Measurements from ENCODE around the gene CRACR2A.

DNA sequence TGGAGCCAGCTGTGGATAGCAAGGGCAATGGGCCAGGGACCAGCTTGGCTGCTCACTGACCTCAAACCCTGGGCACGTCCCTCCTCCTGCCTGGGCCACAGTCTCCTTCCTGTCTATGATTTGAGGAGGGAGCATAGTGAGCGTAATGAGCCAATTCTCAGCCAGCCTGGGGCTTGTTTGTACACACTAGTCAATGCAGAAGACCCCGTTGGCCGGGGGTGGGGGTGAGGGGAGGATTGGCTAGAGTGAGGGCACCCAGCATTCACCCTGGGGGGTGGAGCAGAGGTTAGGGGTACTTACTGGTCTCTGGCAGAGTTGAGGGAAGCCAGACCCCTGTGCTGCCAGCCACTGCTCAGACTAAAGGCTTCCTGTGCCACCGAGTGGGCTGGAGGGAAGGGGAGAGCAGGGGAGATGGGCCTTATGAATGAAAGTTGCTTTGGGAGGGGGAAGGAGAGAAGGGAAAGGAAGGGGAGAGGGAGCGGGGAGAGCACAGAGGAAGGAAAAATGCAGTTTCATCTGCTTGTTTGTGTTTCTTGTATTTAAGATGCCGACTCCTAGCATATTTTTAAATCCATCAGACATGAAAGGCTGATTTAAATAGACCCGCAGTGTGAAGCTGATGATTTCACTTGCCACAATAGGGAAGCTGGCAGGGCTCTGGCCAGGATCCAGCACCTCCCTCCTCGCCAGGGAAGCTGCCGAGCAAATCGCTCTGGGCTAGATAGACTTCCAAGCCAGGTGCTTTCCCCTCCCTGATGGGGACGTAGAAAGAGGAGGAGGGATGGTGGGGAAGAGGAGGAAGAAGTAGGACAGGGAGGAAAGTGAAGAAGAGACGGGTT lies 147.9 kb downstream of the CRACR2A start:
- TF ChIP-seq, protein P1, sequence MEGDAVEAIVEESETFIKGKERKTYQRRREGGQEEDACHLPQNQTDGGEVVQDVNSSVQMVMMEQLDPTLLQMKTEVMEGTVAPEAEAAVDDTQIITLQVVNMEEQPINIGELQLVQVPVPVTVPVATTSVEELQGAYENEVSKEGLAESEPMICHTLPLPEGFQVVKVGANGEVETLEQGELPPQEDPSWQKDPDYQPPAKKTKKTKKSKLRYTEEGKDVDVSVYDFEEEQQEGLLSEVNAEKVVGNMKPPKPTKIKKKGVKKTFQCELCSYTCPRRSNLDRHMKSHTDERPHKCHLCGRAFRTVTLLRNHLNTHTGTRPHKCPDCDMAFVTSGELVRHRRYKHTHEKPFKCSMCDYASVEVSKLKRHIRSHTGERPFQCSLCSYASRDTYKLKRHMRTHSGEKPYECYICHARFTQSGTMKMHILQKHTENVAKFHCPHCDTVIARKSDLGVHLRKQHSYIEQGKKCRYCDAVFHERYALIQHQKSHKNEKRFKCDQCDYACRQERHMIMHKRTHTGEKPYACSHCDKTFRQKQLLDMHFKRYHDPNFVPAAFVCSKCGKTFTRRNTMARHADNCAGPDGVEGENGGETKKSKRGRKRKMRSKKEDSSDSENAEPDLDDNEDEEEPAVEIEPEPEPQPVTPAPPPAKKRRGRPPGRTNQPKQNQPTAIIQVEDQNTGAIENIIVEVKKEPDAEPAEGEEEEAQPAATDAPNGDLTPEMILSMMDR (IDR thresholded peaks at IDR 0.05; ENCODE audit: low read depth, low read length) = no peak
- TF ChIP-seq EZH2phosphoT487 (IDR thresholded peaks at IDR 0.05; ENCODE audit: low read depth) = no peak
